DND-41 (cell line): Measurements from ENCODE around the gene SERPINA4.

Experiments
- ATAC-seq: fragments of 200-7000 bp; cut with Tn5 transposase; 3 replicates; pipeline ENCODE4 v1.9.1; 2021; ENCODE audit warnings: low read depth; ENCODE audit not compliant: insufficient read depth
- DNase-seq: peaks from one replicate; pipeline ENCODE4 v3.0.0-alpha.2; 2020
- H2AFZ ChIP-seq: 2 replicates; pipeline ENCODE4 v1.6.0; 2012; ENCODE audit warnings: low read depth, low read length
- H3K27ac ChIP-seq: 2 replicates; pipeline ENCODE4 v1.5.1; 2012; ENCODE audit warnings: low read length, inconsistent platforms
- H3K27me3 ChIP-seq: fragments of 200-600 bp; sonication (generic); 2 replicates; pipeline ENCODE4 v1.6.0; 2012; ENCODE audit warnings: low read length, mild to moderate bottlenecking, inconsistent platforms; ENCODE audit not compliant: insufficient read depth, poor library complexity
- H3K36me3 ChIP-seq: 2 replicates; pipeline ENCODE4 v1.5.1; 2012; ENCODE audit warnings: low read length, inconsistent platforms; ENCODE audit not compliant: insufficient read depth
- H3K4me1 ChIP-seq: 2 replicates; pipeline ENCODE4 v1.5.1; 2012; ENCODE audit warnings: mild to moderate bottlenecking, low read length; ENCODE audit not compliant: insufficient read depth
- H3K4me2 ChIP-seq: 2 replicates; pipeline ENCODE4 v1.6.0; 2012; ENCODE audit warnings: mild to moderate bottlenecking, moderate library complexity, low read length, inconsistent platforms; ENCODE audit not compliant: insufficient read depth
- H3K4me3 ChIP-seq, 2 experiments: fragments of 200-600 bp in 1 of 2; shearing (Covaris generic) in 1 of 2; 2 replicates each; pipeline ENCODE4 v1.5.1; 2012 to 2016; ENCODE audit warnings: inconsistent platforms in 2 of 2, low read length in 2 of 2, mild to moderate bottlenecking in 2 of 2, low read depth in 1 of 2, moderate library complexity in 1 of 2
- H3K79me2 ChIP-seq: 2 replicates; pipeline ENCODE4 v1.6.0; 2012; ENCODE audit warnings: low read length, inconsistent platforms; ENCODE audit not compliant: insufficient read depth
- H3K9ac ChIP-seq: 2 replicates; pipeline ENCODE4 v1.6.0; 2012; ENCODE audit warnings: low read depth, mild to moderate bottlenecking, inconsistent platforms, low read length, moderate library complexity
- H3K9me3 ChIP-seq: 2 replicates; pipeline ENCODE4 v1.5.1; 2012; ENCODE audit warnings: low read length, moderate library complexity, mild to moderate bottlenecking, inconsistent platforms; ENCODE audit not compliant: insufficient read depth, severe bottlenecking
- H4K20me1 ChIP-seq: 2 replicates; pipeline ENCODE4 v1.6.0; 2012; ENCODE audit warnings: low read length; ENCODE audit not compliant: insufficient read depth
- CTCF ChIP-seq: IDR thresholded peaks from 2 replicates; pipeline ENCODE4 v1.5.1; 2012; ENCODE audit warnings: borderline replicate concordance, low read length, moderate library complexity, mild to moderate bottlenecking; ENCODE audit not compliant: poor library complexity, severe bottlenecking; ENCODE audit errors: extremely low read depth
- EZH2 ChIP-seq: IDR thresholded peaks from 3 replicates; pipeline ENCODE4 v1.6.1; 2012; ENCODE audit warnings: borderline replicate concordance, low read depth, mild to moderate bottlenecking, moderate library complexity, low read length, inconsistent platforms; ENCODE audit not compliant: severe bottlenecking

Gene SERPINA4

GRCh38 chr14:94612580-94613554, 51.6 kb downstream of the SERPINA4 start:
- Histone ChIP-seq H2AFZ (no peak overlapping the region), H3K79me2 (no peaks in the 10 kb centered on the region), H3K4me3 (no peak overlapping the region), H3K9ac (no peak overlapping the region), H3K27me3 (peaks cover 3% of the 10 kb centered on the region), H3K4me2 (no peak overlapping the region), H3K9me3 (peaks cover 4% of the 10 kb centered on the region), H3K27ac (no peak overlapping the region), H3K4me1 (no peaks in the 10 kb centered on the region), H4K20me1 (no peaks in the 10 kb centered on the region), H3K36me3 (no peaks in the 10 kb centered on the region)
- no peak for DNase-seq
- TF ChIP-seq EZH2 (no peak), CTCF (no peak)
- ATAC-seq = no peak

- no peak overlapping the region for H3K27ac ChIP-seq
These were observed 52.7 kb downstream of the SERPINA4 start for GRCh38 chr14:94613720-94614644.

GRCh38 chr14:94614802-94615201, 53.6 kb downstream of the SERPINA4 start:
- Histone ChIP-seq H3K9me3 (peaks cover 18% of the 10 kb centered on the region), H3K79me2 (no peaks in the 10 kb centered on the region), H3K36me3 (no peaks in the 10 kb centered on the region), H3K27me3 (peaks cover 3% of the 10 kb centered on the region), H3K27ac (no peak overlapping the region), H3K9ac (no peak overlapping the region), H3K4me1 (no peaks in the 10 kb centered on the region), H3K4me2 (no peak overlapping the region), H4K20me1 (no peaks in the 10 kb centered on the region), H3K4me3 (no peak overlapping the region), H2AFZ (no peak overlapping the region)
- TF ChIP-seq EZH2 (no peak), CTCF (no peak)
- no peak for ATAC-seq
- DNase-seq = no peak

More at GRCh38 chr14:94613720-94614644, 52.7 kb downstream of the SERPINA4 start:
- H3K9ac ChIP-seq = no peak overlapping the region
- H3K9me3 ChIP-seq = peaks cover 11% of the 10 kb centered on the region
- no peak for ATAC-seq
- no peak overlapping the region for H3K4me2 ChIP-seq
- H4K20me1 ChIP-seq = no peaks in the 10 kb centered on the region
- DNase-seq = no peak
- no peaks in the 10 kb centered on the region for H3K79me2 ChIP-seq
- TF ChIP-seq CTCF = no peak
- no peak for TF ChIP-seq EZH2
- no peaks in the 10 kb centered on the region for H3K36me3 ChIP-seq
- H3K27me3 ChIP-seq = peaks cover 3% of the 10 kb centered on the region
- H3K4me3 ChIP-seq = no peak overlapping the region
- no peak overlapping the region for H2AFZ ChIP-seq
- no peaks in the 10 kb centered on the region for H3K4me1 ChIP-seq
